NOMO-1 treated with dmso at 0.1 percent for 144 hours (cell line): Measurements from ENCODE around the gene CFAP300.

Experiments used
- DNase-seq: peaks from one replicate; lab custom pipeline; 2025; ENCODE audit not compliant: unreplicated experiment; lab: John Stamatoyannopoulos, UW

CFAP300 gene

DNA sequence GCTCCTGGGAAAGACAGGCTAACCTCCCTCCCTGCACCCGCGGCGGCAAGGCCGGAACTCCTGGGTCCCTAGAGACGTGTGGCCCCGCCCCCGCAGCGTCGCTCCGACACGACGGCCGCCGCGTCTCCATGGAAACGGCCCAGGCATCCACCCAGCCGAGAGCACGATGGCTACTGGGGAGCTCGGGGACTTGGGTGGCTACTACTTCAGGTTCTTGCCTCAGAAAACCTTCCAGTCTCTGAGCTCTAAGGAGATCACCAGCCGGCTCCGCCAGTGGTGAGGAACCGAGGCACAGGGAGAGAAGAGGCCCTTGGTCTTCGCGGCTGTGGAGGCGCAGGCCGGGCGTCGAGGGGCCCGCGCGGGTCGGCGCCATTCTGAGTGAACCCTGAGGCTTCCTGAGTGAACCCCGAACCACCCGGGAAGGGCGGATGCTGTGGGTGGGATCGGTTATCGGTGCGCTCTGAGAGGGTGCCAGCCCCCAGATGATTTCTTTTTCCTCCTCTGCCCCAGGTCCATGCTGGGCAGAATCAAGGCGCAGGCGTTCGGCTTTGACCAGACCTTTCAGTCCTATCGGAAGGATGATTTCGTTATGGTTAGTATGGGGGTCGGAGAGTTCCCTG, at the start of gene CFAP300:
Gene CFAP300 (plus strand): TSS at position 133 of the 620 bp plus-strand sequence. CDS start 34 bp downstream, at position 167.
- no peak for DNase-seq

DNA sequence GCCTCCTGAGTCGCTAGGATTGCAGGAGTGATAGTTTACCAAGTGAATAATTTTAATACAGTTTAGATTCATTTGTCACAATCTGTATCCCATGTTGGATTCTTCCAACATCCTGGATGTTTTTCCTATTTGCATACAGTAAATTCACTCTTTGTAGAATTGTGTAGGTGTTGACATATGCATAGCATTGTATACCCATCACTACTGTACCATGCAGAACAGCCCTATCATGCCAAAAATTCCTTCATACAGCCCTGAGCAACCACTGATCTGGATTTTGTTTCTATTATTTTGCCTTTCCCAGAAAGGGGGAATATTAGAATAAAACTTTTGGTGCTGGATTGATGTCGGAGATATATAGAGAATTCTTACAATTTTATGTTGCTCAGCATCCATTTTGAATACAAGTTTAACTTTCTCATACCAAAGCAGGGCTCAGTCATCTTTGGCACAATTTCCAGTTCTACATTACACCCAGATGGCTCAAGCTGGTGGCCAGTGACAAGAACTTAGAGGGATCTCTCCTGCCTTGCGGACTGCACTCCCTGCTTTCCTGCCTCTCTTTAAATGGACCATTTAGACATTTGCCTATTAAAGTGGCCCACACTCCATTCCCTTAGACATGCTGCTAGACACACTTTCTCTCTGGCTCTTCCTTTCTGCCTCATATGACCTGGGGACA, 45.4 kb upstream of the CFAP300 start:
- DNase-seq = no peak

DNA sequence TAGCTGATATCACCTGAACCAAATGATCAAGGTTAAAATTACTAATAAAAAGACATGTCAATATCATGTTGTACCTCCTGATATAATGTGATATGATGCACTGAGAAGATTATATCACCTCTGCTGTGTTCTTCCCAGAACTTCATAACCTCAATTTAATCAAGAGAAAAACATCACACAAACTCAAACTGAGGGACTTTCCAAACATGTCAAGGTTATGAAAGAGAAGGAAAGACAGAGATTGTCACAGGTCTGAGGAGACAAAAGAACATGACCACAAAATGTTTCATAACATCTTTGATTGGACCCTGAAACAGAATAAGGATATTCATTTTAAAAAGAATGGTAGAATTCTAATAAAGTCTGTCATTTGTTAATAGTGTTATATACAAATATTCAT, 43.0 kb upstream of the CFAP300 start:
- no peak for DNase-seq

DNA sequence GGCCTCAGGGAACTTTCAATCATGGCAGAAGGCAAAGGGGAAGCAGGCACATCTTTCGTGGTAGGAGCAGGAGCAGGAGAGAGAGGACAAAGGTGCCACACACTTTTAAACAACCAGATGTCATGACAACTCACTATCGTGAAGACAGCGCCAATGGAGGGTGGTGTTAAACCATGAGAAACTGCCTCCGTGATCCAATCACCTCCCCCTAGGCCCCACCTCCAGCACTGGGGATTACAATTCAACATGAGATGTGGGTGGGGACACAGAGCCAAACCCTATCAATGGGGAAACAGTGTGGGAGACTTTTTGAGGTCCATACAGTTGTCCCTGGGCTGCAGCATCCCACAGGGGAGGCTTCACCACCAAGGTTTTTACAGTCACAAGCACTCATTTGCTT, 41.9 kb upstream of the CFAP300 start:
- no peak for DNase-seq

DNA sequence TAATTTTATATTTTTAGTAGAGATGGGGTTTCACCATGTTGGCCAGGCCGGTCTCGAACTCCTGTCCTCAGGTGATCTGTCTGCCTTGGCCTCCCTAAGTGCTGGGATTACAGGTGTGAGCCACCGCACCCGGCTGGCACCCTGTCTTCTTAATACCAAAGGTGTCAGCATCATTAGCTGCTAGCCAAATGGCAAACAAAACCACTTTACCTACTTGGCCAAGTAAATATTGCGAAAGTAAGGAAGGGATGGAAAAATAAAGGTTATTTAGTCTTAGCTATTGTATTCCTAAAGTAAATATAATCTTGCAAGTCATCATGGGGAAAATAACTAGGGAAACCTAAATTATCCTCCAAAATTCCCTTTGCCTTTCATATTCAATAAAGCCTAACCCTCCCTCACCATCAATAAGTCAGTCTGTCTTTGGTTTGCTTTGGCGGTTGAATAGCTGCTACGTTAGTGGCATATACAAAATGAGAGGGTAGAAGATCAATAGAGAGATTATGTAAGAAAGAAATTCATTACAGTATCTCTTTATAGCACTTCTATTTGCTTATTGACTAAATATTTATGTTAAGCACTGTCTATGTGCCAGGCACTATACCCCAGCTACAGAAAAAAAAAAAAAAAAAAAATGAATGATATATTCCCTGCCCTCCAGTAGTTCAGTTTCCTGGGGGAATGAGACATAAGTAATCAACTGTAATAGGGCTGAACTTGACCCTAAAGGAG, 40.2 kb upstream of the CFAP300 start:
- no peak for DNase-seq

DNA sequence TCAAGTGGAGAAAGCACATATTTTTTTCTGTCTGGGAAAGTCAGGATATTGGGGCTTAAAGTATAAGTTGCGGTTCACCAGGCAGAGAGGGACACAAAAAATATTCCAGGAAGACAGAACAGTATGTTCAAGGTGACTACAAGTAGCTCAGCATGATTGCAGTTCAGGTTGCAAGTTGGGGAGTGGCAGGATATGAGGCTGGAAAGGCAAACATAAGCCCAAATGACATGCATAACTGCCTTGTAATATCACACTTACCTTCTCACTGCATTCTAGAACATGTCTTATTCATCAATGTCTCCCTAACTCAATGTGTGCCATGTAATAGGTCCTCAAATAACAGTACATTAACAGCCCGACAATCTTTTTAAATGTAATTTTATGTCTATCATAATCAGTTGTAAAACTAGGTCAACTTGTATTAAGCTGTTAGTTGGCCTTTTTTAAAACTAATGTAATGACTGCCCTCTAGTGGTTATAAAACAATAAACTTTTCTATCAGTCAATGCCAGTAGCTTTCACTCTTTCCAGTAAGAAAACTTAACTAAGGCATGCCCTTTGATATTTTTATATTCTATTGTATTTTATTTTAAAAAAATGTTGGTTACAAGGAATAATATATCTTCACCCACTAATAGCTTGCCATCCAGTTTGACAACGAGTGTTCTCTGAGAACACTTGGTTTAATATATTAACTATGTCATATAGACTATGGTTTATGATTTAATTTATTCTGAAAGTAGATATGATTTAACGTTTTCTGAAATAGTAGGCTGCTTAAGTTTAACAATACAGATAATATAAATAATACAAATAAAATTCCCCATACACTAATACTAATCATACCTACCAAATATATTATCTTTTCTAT, 39.4 kb upstream of the CFAP300 start:
- no peak for DNase-seq

DNA sequence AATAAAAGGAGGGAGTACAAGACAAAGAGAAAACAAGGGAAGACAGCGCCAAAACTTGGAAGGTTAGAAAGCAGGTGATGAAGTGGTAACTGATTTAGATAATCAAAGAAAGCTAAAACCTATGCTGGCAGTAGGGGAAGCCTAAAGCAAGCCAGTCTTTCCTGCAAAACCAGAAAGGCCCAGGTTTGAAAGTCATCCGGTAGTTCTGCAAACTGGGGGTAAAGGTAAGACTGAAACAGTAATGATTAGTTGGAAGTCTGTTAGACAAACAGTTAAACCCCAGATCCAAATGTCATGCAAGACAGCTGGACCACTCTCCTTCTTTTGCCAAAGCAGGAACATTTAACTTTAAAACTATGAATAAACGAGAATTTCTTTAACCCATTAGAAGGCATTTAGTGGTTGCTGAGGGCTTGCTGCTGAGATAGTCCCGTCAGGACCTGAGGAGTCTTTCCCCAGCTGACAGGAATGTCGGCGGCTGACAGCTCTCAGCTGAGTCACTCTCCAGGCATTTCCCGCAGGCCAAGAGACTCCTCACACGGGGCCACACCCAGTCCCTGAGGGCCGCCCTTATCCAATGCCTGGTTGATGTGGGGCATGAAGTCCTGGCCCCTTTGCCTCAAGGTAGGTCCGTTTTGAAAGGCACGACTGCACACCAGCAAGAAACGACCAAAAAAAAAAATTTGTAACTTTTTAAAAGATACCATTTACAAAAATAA, 36.3 kb upstream of the CFAP300 start:
- DNase-seq = no peak

DNA sequence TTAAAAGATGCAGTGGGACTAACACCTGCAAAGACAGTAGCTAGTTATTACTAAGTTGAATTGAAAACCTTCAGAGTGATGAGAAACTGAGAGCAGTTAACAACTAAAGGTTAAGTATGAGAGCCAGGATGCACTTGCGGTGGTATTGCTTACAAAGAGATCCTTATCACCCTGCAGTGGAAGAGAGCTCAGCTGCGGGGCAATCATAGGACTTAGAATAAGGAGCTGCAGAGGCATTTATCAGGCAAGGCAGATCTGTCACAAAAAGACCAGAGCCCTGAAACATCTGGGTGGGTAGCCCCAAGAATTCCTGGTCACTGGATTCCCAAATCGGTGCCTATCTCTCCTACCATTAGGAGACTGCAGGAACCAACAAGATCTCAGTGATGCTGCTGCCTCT, 34.3 kb upstream of the CFAP300 start:
- DNase-seq = no peak

DNA sequence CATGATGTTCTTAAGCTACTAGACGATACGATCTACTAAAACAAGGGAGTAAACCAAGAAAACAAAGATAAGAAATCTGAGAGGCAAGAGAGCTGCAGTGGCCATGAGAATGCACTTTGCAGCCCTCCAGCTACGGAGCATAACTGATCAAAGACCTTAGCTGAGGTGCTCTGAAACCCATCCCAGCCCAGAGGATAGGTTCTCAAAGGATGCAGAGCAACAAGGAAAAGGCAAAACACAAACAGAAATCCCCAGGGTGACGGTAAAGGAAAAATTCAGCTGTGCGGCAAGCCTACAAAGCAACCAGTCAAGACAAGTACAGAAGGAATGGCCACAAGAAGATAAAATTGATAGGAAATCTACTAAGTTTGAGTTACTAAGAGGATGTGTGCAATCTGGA, 32.5 kb upstream of the CFAP300 start:
- DNase-seq = no peak

DNA sequence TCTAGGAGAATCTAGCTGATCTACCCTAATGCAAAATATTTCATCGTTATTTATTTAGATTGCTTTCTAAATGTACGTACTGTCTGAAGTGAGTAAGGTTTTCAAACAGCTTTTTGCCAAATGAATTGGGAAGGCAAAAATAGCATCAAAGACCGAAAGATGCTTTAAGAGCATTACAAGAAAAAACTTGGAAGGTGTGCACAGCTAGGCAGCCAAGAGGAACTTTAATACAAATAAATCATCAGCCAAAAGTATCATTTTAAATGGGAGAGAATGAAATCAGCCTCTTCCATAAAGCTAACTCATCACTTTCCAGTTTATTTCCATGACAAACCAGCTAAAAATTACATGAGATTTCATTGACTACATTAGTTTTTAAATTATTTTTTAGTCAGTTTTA, 30.2 kb upstream of the CFAP300 start:
- no peak for DNase-seq

DNA sequence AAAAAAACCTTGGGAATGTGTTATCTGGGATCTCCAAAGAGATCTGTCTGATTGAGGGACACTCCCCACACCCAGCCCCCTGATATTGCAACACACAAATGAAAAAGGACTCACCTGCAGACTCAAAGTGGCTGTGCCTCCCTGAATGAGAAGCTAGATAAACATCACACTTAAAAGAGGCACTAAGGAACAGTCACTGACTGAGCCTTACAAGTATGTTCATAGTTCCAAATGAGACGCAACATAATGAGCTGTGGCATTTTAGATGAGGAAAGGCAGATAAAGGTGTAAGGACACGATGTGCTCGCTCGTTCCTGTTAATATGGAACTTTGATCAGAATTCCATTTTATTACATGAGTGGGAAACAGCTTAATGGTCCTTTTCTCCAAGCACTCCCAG, 21.0 kb upstream of the CFAP300 start:
- DNase-seq = no peak

DNA sequence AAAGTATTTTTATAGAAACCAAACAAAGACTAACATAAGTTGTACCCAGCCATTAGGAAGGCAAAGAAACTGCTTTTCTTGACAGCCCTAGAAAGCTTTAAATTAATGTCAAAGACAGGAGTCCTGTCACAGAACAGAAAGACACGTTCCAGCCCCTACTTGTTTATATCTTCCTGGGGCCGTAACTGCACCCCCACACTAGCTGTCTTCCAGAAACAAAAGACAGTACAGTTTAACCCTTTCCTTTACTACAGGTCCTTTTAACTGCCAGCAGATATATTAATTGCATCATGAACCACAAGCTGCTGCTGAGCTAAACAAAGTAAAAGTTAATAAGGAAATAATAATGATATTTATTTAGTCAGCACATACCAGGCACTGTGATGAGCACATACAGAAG, 20.3 kb upstream of the CFAP300 start:
- no peak for DNase-seq

DNA sequence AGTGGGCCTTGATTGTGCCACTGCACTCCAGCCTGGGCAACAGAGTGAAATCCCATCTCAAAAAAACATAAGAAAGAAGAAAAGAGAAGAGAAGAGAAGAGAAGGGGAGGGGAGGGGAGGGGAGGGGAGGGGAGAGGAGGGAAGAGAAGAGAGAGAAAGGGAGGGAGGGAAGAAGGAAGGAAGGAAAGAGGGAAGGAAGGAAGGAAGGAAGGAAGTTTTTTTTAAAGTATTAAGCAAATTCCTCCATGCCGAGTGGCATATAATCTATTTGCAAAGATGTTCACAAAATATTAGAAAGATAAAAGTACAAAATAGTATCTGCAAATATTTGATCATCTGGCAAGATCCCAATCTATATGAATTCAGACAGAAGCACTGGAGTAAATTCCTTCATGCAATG, 10.5 kb upstream of the CFAP300 start:
- no peak for DNase-seq

DNA sequence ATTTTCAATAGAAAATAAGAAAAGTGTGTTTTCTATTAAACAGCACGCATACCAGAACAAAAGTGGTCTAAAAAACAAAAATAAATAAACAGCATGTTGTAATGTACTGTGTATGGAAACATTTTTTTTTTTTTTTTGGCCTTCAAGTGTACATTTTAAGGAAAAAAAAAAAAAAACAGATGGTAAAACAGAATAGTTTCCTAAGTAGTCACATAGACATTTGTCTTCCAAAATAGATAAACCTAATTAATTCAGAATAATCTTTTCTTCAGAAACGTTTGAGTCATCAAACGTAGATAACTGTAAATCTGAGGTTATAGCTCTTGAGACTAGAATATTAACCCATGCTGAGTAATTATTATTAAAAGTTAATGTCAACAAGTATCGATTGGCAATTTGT, 396 bp upstream of the CFAP300 start:
- no peak for DNase-seq

DNA sequence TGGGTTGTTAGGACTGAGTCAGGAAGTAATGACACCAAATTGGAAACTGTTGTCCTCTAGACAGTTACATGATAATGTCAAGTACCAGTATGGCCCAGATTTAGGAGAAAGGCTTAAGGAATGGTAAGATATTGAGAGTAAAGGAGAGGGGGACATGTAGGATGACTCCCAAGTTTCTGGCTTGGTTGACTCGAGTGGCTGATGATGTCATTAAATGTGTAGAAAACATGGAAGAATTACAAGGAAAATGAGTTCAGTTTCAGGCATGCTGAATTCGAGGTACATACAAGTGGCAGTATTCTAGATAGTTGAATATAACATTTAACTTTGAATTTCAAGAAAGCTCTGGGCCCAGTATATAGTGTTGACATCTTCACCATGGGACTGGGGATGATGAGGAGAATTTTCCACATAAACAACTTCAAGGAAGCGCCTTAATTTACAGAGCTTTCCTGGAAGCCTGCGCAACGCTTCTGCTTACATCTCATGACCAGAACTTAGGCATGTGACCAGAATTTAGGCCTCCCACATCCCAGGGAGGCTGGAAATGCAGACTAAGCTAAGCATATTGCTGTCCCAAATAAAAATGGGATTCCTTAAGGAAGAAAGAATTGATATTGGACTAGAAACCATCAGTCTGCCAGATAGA, 3.8 kb downstream of the CFAP300 start:
- no peak for DNase-seq

DNA sequence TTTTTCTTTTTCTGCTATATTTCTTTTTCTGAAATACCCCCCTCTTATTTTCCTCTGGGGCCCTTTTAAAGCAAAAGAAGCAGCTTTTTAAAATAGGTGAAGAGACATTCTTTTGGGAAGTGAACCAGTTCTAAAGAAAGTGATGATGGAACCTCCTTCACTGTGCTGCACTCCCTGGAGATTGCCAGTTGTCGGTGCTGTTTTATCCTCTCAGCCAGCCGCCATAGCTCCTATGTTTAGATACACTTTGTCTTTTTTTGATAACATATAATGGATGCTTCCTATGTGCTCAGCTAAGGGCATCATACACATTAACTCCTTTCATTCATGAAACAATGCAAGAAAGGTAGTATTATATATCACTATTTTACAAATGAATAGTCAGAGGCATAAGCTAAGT, 14.0 kb downstream of the CFAP300 start:
- DNase-seq = no peak

DNA sequence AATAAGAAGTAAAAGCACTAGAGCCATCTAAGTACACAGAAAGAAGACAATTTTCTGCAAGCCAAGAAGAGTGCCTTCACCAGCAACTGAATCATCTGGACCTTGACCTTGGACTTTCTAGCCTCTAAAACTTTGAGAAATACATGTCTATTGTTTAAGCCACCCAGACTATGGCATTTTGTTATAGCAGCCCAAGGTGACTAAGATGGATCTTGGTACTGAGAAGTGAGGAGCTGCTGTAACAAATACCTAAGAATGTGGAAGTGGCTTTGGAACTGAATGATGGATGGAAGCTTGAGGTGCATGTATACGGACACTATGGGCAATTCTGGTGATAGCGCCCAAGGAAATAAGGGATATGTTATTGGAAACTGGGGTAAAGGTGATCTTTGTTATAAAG, 14.9 kb downstream of the CFAP300 start:
- no peak for DNase-seq

DNA sequence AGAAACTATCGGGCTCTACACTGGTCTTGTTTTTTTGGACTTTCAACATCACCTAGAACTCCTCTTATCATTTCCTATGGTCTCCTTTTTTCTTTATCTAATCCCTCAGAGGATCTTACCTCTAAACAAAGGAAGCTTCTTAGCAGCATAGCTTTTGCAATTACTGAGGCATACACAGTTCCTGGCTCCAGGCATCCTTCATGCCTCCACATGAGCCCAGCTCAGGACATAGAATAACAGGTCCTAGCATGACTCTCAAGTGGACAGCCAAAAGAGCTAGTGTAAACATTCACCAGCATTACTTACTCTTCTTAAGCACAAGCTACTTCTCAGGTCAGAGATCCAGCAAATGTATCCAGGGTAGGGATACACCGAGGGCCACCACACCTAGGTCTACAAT, 17.1 kb downstream of the CFAP300 start:
- no peak for DNase-seq

DNA sequence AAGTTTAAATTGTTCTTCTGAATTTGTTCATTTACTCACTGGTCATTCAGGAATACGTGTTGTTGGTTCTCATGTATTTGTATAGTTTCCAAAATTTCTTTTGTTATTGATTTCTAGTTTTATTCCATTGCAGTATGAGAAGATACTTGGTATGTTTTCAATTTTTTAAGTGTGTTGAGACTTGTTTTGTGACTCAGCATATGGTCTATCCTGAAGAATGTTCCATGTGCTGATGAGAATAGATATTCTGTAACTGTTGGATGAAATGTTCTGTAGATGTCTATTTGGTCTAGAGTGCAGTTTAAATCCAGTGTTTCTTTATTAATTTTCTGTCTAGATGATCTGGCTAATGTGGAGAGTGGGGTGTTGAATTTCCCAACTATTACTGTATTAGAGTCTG, 23.5 kb downstream of the CFAP300 start:
- no peak for DNase-seq
